ENCODE data around the gene ITPK1. TPM values are rescaled to one million over a fixed set of nuclear protein-coding genes. Genes with fewer than 3 reads are reported as not detected.

ITPK1 gene
- total RNA-seq, 1 experiment from 2014 or later, result 38.5 TPM

GRCh38 chr14:93068711-93069110, 47.0 kb downstream of the ITPK1 start:
- POLR2A ChIA-PET (ENCODE audit: low non-redundant PET), result no interaction called here
- Histone ChIP-seq H3K27ac (ENCODE audit: low read depth, low read length, poor library complexity, severe bottlenecking) (no peak overlapping the region), H3K27me3 (replicated peaks; ENCODE audit: insufficient read depth, low read depth, low read length, poor library complexity) (no peaks in the 10 kb centered on the region), H3K4me1 (ENCODE audit: insufficient read depth, low read length, poor library complexity, severe bottlenecking) (peaks cover 3% of the 10 kb centered on the region), H3K9me3 (ENCODE audit: low read depth, low read length, poor library complexity, severe bottlenecking) (no peaks in the 10 kb centered on the region), H3K4me3 (ENCODE audit: low read depth, low read length, poor library complexity, severe bottlenecking) (no peak overlapping the region), H3K36me3 (ENCODE audit: insufficient read depth, low read length, poor library complexity, severe bottlenecking) (no peaks in the 10 kb centered on the region)
- CTCF ChIA-PET, result no interaction called here
- intact Hi-C loops (cut with micrococcal nuclease; ENCODE audit: unreplicated experiment), result no loop called here
- no peak for TF ChIP-seq CTCF (conservative IDR thresholded peaks at IDR 0.05; ENCODE audit: low read depth, low read length)
- TF ChIP-seq EZH2 (IDR thresholded peaks at IDR 0.05; ENCODE audit: borderline replicate concordance, low read depth, low read length, poor library complexity, severe bottlenecking), result no peak
- DNase-seq (ENCODE audit: low spot score), result no peak
- BruUV-seq (replicated peaks), result no TSS peak

- H3K4me3 ChIP-seq (ENCODE audit: low read depth, low read length, poor library complexity, severe bottlenecking), result no peak overlapping the region
- H3K36me3 ChIP-seq (ENCODE audit: insufficient read depth, low read length, poor library complexity, severe bottlenecking), result no peaks in the 10 kb centered on the region
- no peaks in the 10 kb centered on the region for H3K4me1 ChIP-seq (ENCODE audit: insufficient read depth, low read length, poor library complexity, severe bottlenecking)
- no peak overlapping the region for H3K27ac ChIP-seq (ENCODE audit: low read depth, low read length, poor library complexity, severe bottlenecking)
- POLR2A ChIA-PET (ENCODE audit: low non-redundant PET), result no interaction called here
- H3K9me3 ChIP-seq (ENCODE audit: low read depth, low read length, poor library complexity, severe bottlenecking), result no peaks in the 10 kb centered on the region
- CTCF ChIA-PET, result interaction anchor here (0.6 kb wide), 1 partner anchor 34 kb away, joined by 4 read pairs; no protein-coding TSS in a partner anchor
- no peaks in the 10 kb centered on the region for H3K27me3 ChIP-seq (replicated peaks; ENCODE audit: insufficient read depth, low read depth, low read length, poor library complexity)
- TF ChIP-seq CTCF (conservative IDR thresholded peaks at IDR 0.05; ENCODE audit: low read depth, low read length) (no peak), EZH2 (IDR thresholded peaks at IDR 0.05; ENCODE audit: borderline replicate concordance, low read depth, low read length, poor library complexity, severe bottlenecking) (no peak)
- no TSS peak for BruUV-seq (replicated peaks)
- DNase-seq (ENCODE audit: low spot score), result no peak
- intact Hi-C loops (cut with micrococcal nuclease; ENCODE audit: unreplicated experiment), result no loop called here
Measured at GRCh38 chr14:93067088-93067487, 48.6 kb downstream of the ITPK1 start.

DNA sequence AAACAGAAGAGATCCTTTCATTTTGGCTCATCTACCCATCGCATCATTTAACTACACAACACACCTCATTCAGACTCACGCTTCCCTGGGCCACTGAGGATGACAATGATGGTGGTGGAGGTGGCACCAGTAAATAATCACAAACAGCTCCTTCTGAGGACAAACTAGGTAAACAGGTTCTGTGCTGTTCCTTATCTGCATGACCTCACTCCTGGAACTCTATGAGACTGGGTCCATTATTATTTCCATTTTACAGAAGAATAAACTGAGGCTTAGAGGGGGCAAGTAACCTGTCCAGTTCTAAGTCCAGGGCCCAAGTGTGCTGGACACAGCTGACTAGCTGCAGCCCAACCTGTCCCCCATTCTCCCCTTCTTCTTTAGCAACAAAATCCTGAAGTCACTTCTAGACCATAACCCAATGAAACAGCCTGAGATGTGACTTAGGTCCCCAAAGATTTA, 50.4 kb downstream of the ITPK1 start:
- H3K4me1 ChIP-seq (ENCODE audit: insufficient read depth, low read length, poor library complexity, severe bottlenecking), result no peaks in the 10 kb centered on the region
- no peak overlapping the region for H3K27ac ChIP-seq (ENCODE audit: low read depth, low read length, poor library complexity, severe bottlenecking)
- H3K4me3 ChIP-seq (ENCODE audit: low read depth, low read length, poor library complexity, severe bottlenecking), result no peak overlapping the region
- ChIA-PET POLR2A (ENCODE audit: low non-redundant PET) (no interaction called here), CTCF (no interaction called here)
- no peak for DNase-seq (ENCODE audit: low spot score)
- no peak for TF ChIP-seq EZH2 (IDR thresholded peaks at IDR 0.05; ENCODE audit: borderline replicate concordance, low read depth, low read length, poor library complexity, severe bottlenecking)
- no peak for TF ChIP-seq CTCF (conservative IDR thresholded peaks at IDR 0.05; ENCODE audit: low read depth, low read length)
- H3K36me3 ChIP-seq (ENCODE audit: insufficient read depth, low read length, poor library complexity, severe bottlenecking), result no peaks in the 10 kb centered on the region
- BruUV-seq (replicated peaks), result no TSS peak
- intact Hi-C loops (cut with micrococcal nuclease; ENCODE audit: unreplicated experiment), result no loop called here
- H3K27me3 ChIP-seq (replicated peaks; ENCODE audit: insufficient read depth, low read depth, low read length, poor library complexity), result no peaks in the 10 kb centered on the region
- no peaks in the 10 kb centered on the region for H3K9me3 ChIP-seq (ENCODE audit: low read depth, low read length, poor library complexity, severe bottlenecking)

Data from A673 (cell line).